Muscle of back (tissue), 13 donors: ENCODE results near the gene DHH. TPM values are rescaled to one million over a fixed set of nuclear protein-coding genes. Genes with fewer than 3 reads are reported as not detected.
A peak's percentile ranks its signal among the peaks of the same experiment; 100 is the strongest.
"Not testable (repeated sequence)": the region's sequence is repeated elsewhere in the genome, so short reads cannot be mapped to it uniquely, and the experiment has no call there.

Source experiments
- DNase-seq, 3 donors: peaks; one replicate each; pipeline versions ENCODE4 v3.0.0 to v3.0.0-alpha.2; 2013
- long read RNA-seq, 9 donors: transcript quantifications; one replicate each; lab custom pipeline, GENCODE V29; 2026
- polyA plus RNA-seq, 10 donors: library from polyadenylated mRNA; unstranded; fragments of 120-200 nt; gene quantifications; one replicate each; pipeline ENCODE4 v1.2.1, GENCODE V29; 2013; ENCODE audit not compliant: insufficient read length in 10 of 10

Gene DHH
- 1 to 10 TPM in 2 of 10 donors, under 1 TPM in 8; 0.48 to 1.2 (median 0.82) TPM for polyA plus RNA-seq
- long read RNA-seq, donor 1, full-length matches to known transcripts: 2 of 2 reads
- long read RNA-seq, donor 1, partial matches to known transcripts: 0 of 2 reads
- long read RNA-seq, donor 1, other reads (novel, unspliced or antisense): 0 of 2 reads
- long read RNA-seq, donor 2: 0 reads
- long read RNA-seq, donor 3: 0 reads
- long read RNA-seq, donor 4, full-length matches to known transcripts: 1 of 1 reads
- long read RNA-seq, donor 4, partial matches to known transcripts: 0 of 1 reads
- long read RNA-seq, donor 4, other reads (novel, unspliced or antisense): 0 of 1 reads
- long read RNA-seq, donor 5, full-length matches to known transcripts: 1 of 1 reads
- long read RNA-seq, donor 5, partial matches to known transcripts: 0 of 1 reads
- long read RNA-seq, donor 5, other reads (novel, unspliced or antisense): 0 of 1 reads
- long read RNA-seq, donor 6: 0 reads
- long read RNA-seq, donor 7, full-length matches to known transcripts: 1 of 1 reads
- long read RNA-seq, donor 7, partial matches to known transcripts: 0 of 1 reads
- long read RNA-seq, donor 7, other reads (novel, unspliced or antisense): 0 of 1 reads
- long read RNA-seq, donor 8: 0 reads
- long read RNA-seq, donor 9: 0 reads

DNA sequence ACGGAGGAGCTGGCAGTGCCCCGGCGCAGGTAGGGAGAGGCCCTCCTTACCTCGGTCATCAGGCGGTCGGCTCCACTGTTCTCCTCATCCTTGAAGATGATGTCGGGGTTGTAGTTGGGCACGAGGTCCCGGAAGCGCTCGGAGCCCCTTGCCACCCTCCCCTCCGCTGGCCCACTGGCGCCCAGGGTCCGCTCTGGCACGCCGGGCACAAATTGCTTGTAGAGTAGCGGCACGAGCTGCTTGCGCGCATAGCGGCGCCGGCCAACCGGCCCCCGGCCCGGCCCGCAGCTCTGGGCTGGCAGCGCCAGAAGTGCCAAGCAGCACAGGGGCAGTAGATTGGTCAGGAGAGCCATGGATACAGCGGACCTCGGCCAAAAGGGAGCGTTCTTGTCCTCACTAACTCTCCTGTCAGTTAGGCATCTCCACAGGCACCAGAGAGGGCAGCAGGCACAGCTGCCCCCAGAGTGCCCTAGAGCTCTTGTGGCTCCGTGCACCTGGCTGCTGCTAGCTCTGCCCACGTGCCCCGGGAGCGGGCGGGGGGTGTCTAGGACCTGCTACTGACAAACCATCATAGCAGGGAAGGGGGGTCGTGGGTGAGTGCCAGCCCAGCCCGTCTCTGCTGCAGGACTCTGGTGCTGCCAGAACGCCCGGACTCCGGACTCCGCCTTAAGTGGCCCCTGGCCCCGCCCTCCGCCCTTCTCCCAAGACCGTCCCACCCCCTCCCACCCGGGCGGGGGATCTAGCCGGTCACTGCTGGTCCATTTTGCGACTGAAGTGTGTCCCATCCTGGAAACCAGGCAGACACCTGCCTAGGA, at the start of gene DHH:
DHH (minus strand) TSS at position 642 of the 815 bp plus-strand sequence; CDS start at position 353, 289 bp downstream.
- peak in 1 of 3 donors; percentile 49 for DNase-seq

DNA sequence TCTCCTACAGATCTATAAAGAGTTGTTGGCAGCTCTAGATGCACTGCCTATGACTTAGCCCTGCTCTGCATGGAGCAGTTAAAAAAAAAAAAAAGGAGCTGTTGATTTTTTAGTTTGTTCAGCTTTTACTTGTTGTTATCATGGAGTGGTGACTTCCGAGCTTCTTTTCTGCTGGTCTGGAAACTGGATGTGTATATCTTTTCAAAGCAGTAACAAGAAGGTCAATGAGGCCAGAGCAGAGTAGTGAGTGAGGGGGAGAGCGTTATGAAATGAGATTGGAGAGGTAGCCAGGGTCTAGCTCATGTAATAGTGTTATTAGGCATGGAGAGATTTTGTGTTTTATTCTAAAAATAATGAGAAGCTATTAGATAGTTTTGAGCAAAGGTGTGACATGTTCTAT, 49.8 kb upstream of the DHH start:
- DNase-seq: no peak

DNA sequence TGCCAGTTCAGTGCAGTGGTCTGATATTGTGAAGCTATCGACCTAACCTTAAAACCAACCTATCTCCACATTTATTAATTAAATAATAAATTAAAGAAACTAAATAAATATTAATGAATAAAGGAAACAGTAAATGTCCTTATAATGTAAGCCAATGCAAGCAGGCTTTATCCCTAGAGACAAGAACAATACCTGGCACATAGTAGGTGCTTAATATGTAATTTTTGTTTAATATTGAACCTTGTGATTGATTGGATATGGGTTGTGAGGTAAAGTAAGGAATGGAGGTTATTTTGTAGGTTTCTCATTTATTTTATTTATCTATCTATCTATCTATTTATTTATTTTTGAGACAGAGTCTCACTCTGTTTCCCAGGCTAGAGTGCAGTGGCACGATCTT, 44.4 kb upstream of the DHH start:
- DNase-seq: no peak

DNA sequence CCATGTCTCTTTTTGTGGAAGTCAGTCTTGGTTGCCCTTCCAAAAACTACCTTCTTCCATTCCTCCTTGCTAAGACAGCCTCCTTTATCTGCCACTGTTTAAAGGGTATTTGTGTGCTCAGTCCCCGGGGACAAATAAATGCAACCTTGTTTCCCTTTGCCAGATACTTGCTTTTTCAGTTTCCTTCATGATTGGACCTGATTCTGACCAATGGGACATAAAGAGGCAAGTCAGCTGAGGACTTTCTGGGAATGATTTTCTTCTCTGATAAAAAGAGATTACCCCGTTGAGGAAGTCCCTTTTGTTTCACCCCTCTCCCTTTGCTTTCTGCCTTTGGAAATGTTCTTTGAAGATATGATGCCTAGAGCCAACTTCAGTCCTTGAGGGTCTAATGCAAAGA, 44.0 kb upstream of the DHH start:
- no peak for DNase-seq

DNA sequence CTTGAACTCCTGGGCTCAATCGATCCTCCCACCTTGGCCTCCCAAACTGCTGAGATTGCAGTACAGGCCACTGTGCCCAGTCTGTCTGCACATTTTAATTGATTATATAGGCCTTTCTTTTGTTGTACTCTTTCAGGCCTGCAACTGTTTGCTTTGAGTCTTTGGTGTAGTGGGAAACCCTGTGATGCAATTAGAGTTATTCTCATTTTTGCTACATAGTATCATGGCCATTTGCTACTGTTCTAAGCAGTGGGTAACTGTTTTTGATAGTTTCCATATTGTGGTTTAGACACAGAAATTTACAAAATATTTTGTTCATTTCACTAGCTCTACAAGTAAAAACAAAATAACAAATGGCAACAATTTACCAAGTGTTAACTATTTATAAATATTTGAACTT, 42.9 kb upstream of the DHH start:
- DNase-seq: no peak

DNA sequence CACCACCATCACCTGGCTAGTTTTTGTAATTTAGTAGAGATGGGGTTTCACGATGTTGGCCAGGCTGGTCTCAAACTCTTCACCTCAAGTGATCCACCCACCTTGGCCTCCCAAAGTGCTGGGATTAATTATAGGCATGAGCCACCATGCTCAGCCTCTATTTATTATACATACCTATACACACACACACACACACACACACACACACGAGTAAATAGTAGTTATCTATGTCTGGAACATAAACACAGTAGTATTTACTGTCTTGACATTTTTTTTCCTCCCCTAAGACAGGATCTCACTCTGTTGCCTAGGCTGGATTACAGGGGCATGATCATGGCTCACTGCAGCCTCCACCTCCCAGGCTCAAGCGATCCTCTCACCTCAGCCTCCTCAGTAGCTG, 42.4 kb upstream of the DHH start:
- not testable (repeated sequence) for DNase-seq

DNA sequence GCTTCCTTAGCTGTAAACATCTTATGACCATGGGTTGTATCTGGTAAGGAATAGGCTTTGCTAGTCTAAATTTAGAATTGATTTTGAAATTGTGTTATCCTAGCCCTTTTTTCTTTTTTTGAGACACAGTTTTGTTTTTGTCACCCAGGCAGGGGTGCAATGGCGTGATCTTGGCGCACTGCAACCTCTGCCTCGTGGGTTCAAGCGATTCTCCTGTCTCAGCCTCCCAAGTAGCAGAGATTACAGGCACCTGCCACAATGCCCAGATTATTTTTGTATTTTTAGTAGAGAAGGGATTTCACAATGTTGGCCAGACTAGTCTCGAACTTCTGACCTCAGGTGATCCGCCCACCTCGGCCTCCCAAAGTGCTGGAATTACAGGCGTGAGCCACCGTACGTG, 39.0 kb upstream of the DHH start:
- DNase-seq: no peak

DNA sequence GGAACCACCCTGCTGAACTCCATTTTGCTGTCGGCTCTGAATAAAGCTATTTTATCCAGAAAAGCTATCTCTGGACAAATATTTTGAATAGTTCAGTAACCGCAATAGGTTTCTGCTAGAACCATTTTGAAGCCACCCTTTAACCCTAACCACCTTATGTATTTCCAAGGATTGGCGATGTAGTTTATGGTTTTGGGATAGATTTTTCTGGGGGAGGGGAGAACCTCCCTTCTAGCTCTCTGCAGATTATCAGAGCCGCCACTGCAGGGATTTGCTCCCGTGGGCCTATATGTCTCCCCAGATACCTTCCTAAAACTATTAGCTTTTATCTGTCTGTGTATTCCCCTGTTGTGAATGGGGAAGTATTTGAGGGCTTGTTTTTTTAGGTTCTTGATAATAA, 38.4 kb upstream of the DHH start:
- peak in 1 of 3 donors; percentile 5 for DNase-seq

DNA sequence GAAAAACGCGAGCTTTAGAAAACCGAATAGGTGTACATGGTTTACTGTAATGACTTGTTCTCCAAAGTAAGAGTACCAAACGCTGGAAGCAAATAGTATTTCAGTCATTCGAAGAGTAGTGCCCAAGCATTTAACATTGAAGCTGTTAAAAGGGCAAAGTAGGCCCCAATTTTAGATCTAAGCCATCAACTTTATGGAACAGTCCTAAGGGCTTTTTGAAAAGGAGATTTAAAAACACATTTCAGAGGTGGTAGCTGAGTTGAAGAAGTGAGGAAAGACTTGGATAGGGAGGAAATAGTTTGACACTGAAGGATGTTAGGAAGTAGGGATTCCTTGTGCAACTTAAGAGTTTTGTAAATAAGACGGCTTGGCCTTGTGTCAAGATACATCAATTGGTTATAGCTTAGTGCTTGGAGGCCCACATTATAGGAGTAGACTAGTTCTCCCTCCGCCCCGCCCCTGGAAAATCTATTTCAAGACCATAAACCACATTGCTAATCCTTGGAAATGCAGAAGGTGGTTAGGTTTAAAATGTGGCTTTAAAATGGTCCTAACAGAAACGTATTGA, 37.4 kb upstream of the DHH start:
- peak; percentile 47 to 77 (median 52) for DNase-seq

DNA sequence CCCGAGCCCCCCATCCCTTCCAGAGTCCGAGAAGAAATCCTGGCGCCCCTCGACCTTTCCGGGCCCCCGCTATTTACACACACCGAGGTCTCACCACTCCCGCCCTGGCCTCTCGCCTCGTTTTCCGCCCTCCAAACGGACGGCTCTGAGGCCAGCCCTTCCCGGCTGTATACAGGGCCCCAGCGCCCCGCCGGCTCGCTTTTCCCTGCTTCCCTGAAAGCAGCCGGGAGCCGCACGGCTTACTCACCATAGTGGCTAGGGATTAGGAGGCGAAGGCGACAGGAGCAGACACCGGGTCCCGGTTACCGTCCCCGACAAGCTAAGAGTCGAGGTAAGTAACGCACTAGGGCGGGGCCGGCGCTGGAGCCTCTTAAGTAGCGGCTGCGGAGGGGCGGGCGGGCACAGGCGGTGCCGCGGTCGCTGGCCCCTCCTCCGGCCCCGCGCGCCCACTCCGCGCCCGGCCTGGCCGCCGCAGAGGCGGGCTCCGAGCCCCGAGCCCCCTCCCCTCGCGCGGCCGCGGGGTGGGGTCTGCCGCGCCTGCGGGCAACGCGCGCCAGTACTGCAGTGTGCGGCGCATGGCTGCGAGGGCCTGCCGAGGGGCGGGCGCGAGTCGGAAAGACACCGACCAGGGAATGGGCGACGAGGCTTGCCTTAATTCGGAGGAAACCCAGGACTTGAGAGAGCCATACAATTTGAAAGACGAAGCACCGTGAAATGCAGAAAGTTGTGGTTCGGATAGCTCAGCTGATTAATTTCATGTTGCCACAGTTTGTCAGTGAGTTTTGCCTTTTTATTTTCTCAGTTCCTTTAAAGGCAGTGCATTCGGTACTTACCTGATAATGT, 36.7 kb upstream of the DHH start, which contains the start of gene TUBA1B:
TUBA1B (minus strand) TSS at position 345 of the 843 bp plus-strand sequence; CDS start at position 250, 95 bp downstream.
- DNase-seq: peak; percentile 94 to 97 (median 94)

DNA sequence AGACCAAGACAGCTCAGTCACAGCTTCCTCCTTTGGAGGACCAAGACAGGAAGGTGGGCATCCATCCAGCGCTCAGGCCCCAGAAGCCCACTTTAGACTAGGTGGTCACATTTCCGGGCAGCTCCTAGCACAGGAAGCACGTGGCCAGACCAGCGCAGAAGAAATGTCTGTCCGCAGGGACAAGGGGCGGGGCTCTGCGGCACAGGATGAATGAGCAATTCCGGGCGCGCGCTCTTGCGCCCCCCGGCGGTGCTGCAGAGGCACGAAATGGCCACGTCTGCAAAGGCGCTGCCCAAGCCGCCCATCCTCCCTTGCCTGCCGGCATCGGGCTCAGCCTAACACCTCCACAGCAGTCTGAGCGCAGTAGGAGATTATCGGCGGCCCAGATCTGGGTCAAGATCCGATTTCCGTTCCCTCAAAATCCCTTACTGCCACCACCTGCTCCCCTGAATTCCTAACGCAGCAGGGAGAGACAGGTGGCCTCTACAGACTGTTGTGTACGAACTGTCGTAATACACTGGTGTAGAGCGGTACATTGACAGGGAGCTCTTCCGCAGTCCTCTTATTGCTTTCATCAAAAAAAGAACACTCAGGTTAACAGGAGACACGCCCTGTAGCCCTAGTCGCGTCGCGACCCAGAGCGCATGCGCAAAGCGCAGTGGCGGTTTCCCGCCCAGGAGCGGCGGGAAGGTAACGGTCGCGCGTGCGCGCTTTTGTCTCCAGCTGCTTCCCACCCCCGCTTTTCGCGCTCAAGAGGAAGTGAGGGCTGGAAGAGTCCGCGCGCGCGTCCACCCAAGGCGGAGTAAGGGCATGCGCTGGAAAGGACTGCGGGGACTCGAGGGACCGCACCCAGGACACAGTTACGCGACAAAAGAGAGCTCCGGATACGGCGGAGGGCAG, 35.8 kb upstream of the DHH start:
- peak; percentile 93 to 97 (median 97) for DNase-seq

DNA sequence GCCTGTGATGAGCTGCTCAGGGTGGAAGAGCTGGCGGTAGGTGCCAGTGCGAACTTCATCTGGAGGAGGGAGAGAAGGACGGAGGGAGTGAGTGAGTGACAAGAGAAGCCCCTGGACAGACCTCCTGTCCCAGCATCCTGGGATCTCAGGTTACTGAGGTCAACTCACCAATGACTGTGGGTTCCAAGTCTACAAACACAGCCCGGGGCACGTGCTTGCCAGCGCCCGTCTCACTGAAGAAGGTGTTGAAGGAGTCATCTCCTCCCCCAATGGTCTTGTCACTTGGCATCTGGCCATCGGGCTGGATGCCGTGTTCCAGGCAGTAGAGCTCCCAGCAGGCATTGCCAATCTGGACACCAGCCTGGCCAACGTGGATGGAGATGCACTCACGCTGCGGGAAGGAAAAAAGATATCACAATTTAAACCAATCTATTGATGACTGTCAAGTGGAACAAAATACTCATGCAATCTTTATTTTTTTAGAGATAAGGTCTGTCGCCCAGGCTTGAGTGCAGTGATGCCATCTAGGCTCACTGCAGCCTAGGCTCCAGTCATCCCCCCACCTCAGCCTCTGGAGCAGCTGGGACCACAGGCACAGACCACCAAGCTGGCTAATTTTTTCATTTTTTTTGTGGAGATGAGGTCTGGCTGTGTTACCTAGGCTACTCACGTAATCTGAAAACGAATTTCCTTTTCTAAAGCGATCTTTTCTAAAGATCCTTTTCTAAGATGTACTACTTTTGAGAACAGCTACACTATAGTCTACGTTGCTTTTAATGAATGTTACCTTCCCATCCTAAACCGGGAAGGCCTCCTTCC, 34.9 kb upstream of the DHH start:
- peak in 1 of 3 donors; percentile 7 for DNase-seq

DNA sequence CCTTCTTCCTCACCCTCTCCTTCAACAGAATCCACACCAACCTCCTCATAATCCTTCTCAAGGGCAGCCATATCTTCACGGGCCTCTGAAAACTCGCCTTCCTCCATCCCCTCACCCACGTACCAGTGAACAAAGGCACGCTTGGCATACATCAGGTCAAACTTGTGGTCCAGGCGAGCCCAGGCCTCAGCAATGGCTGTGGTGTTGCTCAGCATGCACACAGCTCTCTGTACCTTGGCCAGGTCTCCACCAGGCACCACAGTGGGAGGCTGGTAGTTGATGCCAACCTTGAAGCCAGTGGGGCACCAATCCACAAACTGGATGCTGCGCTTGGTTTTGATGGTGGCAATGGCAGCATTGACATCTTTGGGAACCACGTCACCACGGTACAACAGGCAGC, 33.4 kb upstream of the DHH start:
- not testable (repeated sequence) for DNase-seq

DNA sequence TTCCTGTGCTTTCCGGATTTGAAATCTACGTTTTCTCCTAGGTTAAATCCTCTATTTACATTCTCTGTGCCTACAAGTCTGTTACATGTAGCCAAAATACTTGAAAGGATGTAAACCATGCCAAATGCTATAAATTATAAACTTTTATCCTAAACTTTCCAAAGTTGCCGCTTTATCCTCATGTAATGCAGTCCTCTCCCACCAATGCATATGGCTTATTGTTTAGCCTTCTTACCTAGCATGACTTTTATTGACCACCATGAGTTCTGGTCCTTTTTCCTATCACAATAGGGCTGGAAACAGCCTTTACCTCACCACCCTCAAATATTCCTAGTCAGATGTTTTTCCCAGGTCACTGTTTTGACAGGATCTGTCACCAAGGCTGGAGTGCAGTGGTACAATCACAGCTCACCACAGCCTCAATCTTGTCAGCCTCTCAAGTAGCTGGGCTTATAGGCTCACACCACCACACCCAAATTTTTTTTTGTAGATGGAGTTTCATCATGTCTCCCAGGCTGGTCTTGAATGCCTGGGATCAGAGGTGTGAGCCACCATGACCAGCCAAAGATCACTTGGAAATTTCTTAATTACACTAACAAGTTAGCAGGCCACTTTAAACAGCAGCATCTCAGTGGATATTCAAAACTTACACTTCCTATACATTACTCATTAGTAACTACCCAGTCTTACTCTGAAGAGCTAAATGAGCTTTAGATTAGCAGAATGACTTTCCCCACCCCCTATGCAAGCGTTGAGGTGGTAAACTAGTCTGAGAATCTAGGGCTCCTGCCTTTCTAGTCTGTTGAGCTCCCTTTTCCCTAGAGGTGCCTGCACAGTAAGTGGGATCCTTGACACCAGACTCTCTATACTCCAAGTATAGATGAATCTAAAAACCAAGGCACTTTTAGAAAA, 32.5 kb upstream of the DHH start:
- no peak for DNase-seq

DNA sequence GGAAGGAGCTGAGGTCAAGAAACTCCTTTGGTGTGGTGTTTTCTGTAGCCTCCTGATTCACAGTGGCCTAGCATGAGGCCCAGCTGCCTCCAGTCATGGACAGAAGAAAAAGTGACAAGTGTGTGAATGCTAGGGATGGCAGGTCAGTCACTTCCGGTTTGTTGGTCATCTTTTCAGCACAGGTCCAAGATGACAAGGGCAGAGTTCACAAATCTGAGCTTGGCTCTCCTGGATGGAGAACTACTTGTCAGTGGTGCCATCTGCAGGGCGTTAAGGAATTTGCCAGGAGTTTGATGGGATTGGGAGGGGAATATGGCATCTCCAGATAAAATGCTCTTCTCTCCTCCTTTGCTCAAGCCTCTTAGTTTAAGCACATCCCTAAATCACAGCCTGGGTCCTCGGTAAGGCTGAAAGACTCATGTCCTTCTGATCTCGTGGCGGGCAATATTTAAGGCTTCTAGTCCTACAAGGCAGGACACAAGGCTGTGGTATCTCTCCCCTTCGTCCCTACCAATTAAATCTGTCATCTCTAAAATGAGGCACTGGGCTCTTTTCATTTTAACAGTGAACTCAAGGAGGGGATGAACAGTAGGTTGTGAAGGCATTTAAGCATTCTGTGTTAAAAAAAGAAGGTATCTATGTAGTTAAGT, 26.6 kb upstream of the DHH start:
- DNase-seq: peak; percentile 31 to 66 (median 43)

DNA sequence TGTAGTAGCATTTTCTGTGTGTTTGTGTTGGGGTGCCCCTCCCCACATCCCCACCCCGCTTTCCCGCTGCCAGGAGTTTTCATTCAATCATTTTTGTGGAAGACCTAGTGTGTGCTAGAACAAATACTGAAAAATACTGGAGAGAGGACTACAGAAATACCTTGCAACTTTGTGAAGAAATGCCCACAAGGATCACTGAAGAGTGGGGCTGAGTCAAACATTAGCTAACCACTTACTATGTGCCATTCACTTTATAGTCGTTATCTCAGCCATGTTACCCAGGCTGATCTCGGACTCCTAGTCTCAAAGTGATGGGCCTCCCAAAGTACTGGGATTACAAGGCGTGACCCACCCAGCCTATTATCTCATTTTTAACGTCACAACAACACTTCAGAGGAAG, 16.6 kb upstream of the DHH start:
- DNase-seq: no peak
